GM19395 (cell line): ENCODE measurements around the gene TRMT1.

Source experiments
- ATAC-seq: cut with Tn5 transposase; IDR thresholded peaks from one replicate; pipeline ENCODE4 v1.9.1; 2021; ENCODE audit warnings: mild to moderate bottlenecking, moderate library complexity; ENCODE audit not compliant: unreplicated experiment

TRMT1 gene

DNA sequence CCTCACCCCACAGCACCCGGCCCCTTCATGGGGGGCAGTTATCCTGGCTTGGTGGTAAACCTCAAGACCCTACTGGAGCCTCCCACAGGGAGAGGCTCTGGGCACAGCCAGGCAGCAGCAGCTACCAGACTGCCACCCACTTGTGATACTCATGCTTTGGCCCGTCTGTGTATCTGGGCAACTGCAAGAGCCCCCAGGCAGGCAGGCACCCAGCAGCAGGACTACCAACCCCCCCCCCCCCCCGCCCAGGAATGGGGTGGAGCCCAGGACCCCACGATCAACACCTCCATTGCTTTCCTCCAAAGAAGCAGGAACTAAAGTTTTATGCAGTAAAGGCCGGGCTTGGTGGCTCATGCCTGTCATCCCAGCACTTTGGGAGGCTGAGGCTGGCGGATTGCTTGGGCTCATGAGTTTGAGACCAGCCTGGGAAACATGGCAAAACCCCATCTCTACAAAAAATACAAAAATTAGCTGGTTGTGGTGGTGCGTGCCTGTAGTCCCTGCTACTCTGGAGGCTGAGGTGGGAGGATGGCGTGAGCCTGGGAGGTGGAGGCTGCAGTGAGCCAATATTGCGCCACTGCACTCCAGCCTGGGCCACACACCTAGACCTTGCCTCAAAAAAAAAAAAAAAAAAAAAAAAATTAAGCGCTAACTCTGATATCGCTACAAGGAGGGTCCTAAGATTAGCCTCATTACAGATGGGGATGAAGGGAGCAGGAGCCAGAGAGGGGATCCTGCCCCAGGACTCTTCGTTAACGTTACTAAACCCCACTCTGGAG lies 12.8 kb downstream of the TRMT1 start:
- no peak for ATAC-seq

DNA sequence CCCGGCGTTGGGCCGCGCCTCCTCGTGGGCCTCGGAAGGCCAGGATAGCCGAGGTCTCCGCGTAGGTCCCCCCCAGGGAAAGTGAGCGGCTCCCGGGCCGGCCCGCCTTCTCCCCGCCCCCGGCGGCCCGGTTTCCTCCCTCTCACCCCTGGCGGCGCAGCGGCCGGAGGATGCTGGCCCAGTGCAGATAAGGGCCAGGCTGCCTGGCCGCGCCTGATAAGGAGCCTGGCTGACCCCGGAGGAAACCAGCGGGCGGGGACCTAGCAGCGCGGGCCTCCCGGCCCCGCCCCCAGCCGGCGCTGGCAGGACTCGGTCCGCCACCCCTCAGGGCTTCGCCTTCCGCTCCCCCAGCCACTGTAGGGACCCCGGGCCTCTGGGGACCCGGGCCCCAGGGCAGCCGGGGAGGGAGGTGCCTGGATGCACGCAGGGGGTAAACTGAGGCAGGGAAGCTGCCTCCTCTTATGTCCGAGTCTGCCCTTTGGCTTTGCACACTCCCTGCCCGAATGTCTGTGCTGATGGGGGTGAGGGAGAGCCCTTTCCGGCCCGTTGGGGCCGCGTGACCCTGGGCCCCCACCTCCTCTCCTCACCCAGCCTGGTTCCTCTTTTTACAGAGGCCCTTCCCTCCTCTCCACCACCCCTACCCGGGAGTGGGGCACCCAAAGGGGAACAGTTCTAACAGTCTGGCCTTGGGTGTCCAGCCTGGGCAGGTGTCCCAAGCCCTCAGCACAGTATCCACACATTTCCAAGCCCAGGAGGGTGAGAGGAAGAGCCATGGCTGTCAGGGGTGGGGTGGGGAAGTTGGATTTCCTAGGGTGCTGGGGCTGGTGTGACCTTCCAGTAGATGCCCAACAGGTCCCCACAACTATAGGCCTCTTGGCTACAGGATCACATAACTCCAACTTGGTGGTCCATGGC lies 13.6 kb downstream of the TRMT1 start, which contains the start of gene LYL1:
LYL1 (minus strand) TSS at position 193 of the 915 bp plus-strand sequence. CDS start 1,687 bp downstream, outside the sequence.
- peak; percentile 59 for ATAC-seq

DNA sequence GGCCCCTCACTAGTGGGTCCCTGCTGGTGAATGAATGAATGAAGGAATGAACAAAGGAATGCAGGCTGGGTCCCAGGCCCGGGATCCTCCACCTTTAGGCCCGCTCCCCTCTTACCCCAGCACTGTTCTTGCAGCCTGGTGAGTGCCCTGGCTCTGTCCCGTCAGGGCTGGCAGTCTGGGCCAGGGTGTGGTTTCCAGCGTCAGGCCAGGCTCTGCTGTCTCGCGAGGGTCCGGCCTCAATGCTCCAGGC lies 14.2 kb downstream of the TRMT1 start:
- no peak for ATAC-seq

DNA sequence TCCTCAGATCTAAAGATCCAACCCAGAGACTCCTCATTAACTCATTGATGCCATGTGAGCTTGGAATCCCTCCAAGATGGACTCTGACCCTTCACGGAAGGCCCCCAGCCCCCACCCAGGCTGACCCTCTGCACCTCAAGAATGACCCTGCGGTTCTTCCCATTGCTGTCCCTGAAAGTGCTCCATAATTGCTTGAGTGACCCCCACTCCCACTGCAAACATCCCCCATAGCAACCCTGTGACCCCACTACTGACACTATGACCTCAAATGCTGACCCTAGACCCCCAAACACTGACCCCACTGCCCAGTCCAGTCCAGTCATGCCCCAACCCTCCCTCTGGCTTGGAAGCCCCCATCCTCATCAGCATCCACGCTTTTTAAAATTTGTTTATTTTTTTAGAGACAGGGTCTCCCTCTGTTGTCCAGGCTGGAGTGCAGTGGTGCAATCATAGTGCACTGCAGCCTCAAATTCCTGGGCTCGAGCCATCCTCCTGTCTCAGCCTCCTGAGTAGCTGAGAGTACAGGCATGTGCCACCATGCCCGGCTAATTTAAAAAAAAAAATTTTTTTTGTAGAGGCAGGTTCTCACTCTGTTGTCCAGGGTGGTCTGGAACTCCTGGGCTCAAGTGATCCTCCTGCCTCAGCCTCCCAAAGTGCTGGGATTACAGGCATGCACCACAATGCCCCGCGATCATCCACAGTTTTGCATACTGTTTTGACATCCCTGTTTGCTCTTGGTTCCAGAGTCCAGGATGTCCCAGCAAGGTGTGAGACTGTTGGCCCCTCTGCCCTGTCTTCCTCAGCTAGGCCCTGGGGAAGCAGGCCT lies 14.7 kb downstream of the TRMT1 start:
- no peak for ATAC-seq

DNA sequence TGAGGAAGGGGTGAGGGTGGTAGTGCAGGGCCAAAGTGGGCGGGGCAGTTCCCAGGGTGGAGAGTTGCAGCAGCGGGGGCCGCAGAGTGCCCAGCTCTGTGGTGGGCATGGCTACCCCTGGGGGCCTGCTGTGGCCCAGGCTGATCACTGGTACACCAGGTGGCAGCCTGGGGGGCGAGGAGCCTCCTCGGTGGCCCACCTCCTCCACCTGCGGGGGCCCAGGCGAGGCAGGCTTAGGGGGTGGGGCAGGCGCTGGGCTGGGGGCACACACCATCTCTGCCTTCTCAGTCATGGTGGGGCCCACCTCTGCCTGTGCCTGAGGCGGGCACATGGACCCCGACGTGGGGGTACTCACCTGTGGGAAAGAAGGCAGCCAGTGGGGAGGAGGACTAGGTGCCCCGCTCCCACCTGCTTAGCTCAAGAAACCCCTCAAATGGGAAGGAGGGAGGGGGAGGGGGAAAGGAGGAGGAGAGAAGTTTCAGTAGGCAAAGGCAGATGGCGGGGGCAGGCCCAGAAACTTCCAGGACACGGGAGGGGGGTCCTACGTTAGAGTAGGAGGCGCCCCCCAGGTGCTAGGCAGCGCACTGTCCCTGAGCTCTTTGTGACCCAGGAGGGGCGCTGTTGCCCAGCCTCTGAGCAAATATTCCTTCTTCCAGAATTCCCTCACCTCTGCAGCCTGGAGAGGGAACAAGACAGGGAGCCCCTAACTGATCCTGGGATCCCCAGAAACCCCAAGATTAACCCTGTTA lies 15.5 kb downstream of the TRMT1 start:
- no peak for ATAC-seq

DNA sequence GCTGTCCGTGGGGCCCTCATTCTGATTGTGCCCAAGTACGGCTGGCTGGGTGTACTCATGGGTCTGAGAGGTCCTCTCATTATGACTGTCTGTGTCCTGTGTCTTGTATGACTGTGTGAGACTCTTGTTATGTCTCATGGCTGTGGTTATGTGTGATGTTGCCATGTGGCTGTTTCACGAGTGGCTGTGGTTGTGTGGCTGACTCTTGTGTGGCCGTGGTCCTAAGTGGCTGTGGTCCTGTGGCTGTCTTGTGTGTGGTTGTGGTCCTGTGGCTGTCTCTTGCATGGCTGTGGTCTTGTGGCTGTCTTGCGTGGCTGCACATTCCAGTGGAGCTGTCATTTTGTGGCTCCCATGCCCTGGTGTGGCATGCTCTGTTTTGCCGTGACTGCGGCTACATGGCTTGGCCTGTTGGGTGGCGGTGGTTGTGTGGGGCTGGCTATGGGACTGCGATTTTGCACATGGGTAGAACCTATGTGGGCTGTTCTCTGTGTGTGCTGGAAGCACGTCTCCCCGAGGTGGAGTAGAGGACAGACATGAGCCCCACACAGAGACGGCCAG lies 16.4 kb downstream of the TRMT1 start:
- no peak for ATAC-seq

DNA sequence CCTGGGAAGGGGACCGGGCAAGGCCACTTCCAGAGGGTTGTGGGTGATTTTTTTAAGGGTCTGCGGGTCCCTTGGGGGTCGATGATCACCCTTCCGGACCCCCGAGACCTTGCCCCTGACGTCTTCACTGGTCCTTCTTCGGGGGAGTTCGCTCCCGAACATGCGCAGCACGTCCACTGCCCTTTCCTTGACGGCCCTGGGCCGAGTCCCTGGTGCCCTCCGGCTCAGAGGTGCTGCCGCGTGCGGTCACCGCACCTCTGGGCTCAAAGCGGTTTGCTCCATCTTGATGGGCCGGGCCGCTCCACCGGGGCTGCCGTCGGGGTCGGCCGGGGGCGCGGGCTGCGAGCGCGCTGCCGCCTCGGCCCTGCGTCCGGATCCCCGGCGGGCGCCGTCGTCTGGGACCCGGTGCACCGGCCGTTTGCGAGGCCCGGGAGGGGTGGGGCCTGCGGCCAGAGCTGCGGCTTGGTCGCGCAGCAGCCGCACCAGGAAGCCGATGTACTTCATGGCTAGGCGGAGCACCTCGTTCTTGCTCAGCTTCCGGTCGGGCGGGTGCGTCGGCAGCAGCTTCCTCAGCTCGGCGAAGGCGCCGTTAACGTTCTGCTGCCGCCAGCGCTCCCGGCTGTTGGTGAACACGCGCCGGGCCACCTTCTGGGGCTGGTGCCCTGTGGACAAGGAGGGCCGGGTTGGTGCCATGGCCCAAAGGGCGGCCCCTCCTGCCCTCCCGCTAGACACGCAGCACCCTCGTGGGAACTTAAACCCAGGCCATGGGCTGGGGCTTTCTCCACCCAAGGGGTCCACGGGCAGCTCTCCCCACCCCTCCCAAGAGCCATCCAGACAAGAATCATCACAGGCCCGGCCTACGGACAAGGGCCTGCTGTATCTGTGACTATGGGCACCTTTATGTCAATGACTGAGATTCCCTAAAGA lies 17.2 kb downstream of the TRMT1 start:
- ATAC-seq: no peak

DNA sequence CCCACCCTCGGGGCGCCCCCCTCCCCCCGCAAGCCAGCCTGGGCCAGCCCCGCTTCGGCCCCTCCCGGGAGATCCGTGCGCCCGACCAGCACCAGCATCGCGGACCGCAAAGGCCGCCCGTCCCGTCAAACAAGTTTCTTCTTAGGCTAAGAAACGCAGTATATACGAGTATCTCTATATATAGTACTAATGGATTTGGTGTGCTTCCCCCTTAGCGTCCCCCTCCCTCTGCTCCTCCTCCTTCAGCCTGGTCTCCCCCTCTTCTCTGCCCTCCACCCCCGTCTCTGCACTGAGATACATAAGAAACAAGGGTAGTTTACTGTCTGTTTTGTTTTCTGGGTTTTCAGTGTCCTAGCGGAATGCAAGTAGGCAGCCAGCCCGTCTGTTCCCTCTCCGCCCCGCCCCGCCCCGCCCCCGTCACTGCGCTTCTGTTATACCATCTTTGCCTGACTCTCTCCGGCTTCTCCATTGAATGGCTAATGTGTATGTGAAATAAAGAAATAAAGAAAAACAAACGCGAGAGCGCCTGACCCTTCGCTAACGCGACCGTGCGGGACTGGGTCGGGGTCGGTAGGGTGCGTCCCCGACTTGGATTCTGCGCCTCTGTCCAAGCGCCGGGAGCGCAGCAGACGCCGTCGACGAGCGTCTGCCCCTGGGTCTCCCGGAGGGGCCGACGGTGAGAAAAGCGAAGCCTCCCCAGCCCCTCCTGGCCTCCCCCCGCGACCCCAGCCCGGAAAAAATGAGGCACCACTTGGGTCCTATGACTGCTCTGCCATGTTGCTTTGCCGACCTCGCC lies 18.1 kb downstream of the TRMT1 start:
- no peak for ATAC-seq

DNA sequence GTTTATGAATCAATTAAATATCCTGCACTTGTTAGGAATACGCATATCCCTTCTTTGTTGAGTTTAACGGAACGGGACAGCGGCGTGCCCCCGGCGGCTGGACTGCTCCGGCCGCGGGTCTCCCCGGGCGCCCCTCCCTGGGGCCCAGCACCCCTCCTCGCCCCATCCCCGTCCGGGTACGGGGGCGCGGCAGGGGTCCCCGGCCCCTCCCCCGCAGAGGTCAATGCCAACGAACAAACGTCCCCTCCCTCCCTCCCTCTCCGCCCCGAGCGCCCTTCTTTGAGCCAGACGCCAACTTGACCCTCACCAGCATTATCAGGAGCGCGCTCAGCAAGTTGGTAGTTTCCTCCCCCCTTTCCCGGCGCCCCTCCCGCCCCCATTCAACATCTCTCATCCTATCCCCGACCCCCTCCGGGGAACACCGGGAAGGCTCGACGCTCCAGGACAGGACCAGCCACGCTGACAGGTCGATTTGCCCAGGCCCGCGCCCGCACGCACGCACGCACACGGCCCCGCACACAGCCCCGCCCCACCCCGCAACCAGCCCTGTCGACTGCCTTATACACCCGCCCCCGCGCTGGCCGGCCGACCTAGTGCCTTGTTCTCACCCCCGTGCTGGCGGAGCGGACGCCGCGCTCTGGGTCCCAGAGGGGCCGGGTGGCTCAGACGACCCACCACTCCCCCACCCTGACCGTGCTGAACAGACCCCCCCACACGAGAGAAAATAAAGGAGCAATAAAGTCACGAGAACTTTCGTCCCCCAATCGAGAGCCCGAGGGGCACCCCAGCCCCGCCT lies 18.9 kb downstream of the TRMT1 start:
- no peak for ATAC-seq

DNA sequence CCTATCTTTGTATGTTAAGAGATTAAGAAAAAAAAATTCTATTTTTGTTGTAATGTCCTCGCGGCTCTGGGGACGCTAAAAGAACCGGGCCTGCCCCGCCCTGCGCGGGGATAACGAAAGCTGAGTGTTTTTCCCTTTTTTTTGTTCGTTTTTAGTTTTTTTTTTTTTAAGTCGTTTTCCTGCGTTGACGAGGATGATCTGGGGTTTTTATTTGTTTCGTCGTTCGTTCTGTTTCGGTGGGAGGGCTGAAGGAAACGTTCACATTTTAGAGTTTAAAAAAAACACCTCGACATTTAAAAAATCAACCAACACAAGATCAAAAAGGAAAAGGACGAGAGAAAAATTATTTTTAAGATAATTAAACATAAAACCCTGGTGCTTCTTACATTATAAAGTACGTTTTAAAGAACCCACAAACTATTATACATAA lies 19.5 kb downstream of the TRMT1 start:
- ATAC-seq: no peak

DNA sequence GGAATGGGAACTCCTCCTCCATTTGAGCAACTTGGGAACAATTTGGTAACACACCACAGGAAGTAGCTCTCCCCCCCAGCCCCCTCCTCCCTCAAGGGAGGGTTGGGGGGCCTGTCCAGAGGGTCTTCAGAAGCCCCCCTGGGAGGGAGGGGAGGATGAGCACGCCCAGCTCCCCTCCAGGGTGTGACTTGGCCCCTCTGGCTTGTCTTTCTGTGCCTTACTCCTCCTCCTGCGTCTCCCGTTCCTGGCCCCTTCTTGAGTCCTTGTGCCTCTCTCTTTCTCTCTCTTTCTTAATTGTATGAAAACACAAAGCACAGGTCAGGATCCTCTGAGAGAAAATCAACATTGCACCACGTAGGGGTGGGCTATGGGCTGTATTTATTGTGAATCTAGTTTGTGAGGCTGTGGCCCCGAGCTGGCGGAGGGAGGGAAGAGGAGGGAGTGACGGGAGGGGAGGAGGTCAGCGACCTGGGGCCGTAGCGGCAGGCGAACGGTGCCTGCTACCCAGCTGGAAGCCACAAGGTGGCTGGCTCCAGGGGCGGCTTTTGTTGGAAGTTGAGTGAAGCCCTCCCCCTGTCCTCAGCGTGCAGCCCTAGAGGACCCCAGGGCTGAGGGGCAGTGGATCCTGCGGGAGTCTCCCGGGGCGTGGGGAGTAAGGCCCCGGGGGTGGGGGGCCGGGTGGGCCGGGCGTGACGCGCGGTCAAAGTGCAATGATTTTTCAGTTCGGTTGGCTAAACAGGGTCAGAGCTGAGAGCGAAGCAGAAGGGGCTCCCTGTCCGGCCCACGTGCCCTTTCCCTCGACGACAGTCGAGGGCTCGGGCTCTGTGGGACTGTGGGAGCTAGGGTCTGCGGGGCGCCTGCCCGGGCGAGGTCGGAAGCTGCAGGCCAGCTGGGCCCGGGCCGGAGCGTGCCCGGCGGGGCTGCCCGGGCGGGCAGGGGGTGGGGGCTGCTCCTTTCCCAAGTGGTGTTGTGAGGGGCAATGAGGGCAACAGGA lies 20.3 kb downstream of the TRMT1 start:
- no peak for ATAC-seq

DNA sequence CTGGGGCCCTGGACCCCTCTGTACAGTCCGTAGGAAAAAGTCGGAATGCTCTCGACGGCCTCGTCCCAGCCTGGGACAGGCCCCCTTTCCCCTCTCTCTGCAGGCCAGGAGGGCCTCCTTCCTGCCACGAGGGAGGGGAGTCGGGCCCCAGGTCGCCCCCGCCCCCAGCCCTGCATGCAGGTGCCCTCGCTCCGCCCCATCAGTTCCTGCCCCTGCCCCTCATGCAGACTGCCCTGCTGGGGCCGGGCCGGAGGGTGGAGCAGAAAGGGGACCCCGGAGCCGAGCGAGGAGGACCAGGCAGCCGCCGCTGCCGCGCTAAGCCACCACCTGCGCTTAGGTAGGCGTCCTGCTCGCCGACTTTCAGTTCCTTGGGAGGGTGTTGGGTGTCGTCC lies 21.2 kb downstream of the TRMT1 start:
- ATAC-seq: no peak

DNA sequence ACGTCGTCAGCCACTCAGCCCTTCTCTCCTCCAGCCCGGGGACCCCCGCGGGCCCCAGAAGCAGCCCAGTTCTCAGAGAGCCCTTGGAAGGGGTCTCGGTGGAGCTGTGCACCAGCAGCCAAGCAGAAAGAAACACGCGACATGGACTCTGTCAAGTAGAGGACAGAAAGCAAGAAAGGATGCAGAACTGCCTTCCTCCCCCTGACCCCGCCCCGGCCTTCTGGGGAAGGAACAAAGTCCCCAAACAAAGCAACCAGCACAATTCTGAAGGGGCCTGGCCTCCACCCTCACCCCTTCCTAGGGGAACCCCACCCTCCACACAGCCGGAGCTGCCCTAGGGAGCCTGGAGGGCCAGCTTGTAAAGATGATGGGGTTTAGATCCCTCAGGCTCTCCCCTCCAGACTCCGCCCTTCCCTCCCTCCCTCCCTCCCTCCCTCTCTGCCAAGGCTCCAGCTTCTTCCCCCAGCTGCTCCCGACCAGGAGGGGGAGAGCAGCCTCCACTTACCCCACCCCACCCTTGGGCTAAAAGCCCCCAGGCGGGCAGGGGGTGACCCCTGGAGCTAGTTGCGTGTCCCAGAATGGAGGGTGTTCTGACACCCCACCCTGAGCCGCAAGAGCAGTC lies 21.7 kb downstream of the TRMT1 start:
- no peak for ATAC-seq

DNA sequence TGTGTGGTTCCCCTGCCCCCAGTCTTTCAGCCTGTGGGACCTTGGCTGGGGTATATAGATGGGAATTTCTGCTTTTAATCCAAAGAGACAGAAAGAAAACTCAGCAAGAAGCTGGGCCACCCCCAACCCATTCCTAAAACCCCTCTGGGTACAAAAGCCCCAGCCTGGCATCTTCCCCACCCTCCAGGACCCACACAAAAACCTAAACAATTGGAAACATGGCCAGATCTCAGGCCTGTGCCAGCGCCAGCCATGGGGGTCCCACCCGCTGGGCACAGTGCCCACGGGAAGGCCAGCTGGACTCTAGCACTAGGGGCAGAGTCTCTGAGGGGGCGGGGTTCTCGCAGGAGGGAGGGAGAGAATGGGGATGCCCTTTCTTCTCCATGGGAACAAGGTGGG lies 22.4 kb downstream of the TRMT1 start:
- ATAC-seq: no peak

DNA sequence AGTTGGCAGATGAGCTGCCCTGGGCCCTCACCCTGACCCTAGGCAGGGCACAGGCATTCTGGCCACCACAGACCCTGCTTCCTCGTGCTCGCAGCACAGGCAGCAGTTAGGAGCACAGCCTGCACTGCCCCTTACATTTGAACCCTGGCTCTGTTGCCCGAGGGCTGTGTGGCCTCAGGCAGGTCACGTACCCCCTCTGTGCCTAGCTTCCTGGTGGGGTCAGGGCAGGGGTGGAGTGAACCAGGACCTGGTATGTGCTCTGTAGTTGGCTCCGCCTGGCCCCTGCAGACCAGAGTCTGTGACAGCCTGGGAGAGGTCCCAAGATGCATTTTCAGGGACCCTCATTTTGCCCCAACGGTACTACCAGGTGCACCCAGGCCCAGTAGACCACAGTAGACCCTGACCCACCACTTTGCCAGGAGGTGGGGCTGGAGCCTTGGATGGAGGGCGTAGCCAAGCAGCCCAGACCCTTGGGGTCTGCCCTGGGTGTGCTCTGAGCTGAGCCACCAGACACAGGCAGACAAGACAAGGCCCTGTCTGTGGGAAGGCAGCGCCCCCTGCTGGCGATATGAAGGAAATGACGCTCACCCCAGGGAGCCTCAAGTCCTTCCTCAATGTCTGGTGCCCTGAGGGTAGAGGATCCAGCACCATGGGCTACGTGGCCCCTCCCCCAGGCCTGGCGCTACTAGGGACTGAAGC lies 23.0 kb downstream of the TRMT1 start:
- ATAC-seq: no peak
